Hepatocyte (in vitro differentiated cells): Measurements from ENCODE around the gene DMRTC2. TPM values are rescaled to one million over a fixed set of nuclear protein-coding genes. Genes with fewer than 3 reads are reported as not detected.

Experiments
- DNase-seq: peaks from one replicate; pipeline ENCODE4 v3.0.0-alpha.2; 2016; ENCODE audit warnings: low spot score
- H2AFZ ChIP-seq: fragments of 200-600 bp; sonication (generic); 2 replicates; pipeline ENCODE4 v1.6.0; 2016; ENCODE audit warnings: antibody characterized with exemption, mild to moderate bottlenecking
- H3K27ac ChIP-seq: fragments of 200-600 bp; sonication (generic); 2 replicates; pipeline ENCODE4 v1.5.1; 2016; ENCODE audit warnings: mild to moderate bottlenecking
- H3K27me3 ChIP-seq: fragments of 200-600 bp; sonication (generic); 2 replicates; pipeline ENCODE4 v1.6.1; 2016
- H3K36me3 ChIP-seq: fragments of 200-600 bp; sonication (generic); replicated peaks from 2 replicates; pipeline ENCODE4 v1.5.1; 2016; ENCODE audit warnings: low read depth; ENCODE audit not compliant: insufficient read depth
- H3K4me1 ChIP-seq: fragments of 200-600 bp; sonication (generic); 2 replicates; pipeline ENCODE4 v1.5.1; 2016; ENCODE audit warnings: mild to moderate bottlenecking, moderate library complexity; ENCODE audit not compliant: insufficient read depth
- H3K4me2 ChIP-seq: fragments of 200-600 bp; sonication (generic); 2 replicates; pipeline ENCODE4 v1.6.0; 2016
- H3K4me3 ChIP-seq: fragments of 200-600 bp; sonication (generic); 2 replicates; pipeline ENCODE4 v1.5.1; 2016; ENCODE audit warnings: mild to moderate bottlenecking
- H3K79me2 ChIP-seq: fragments of 200-600 bp; sonication (generic); 2 replicates; pipeline ENCODE4 v1.6.0; 2017; ENCODE audit warnings: mild to moderate bottlenecking
- H3K9me2 ChIP-seq: fragments of 200-600 bp; sonication (generic); replicated peaks from 2 replicates; pipeline ENCODE4 v1.6.0; 2017; ENCODE audit warnings: mild to moderate bottlenecking; ENCODE audit not compliant: insufficient read depth
- H3K9me3 ChIP-seq: fragments of 200-600 bp; sonication (generic); 2 replicates; pipeline ENCODE4 v1.5.1; 2016; ENCODE audit warnings: low read depth, mild to moderate bottlenecking
- H4K20me1 ChIP-seq: fragments of 200-600 bp; sonication (generic); 2 replicates; pipeline ENCODE4 v1.6.0; 2016; ENCODE audit warnings: mild to moderate bottlenecking; ENCODE audit not compliant: insufficient read depth, poor library complexity, severe bottlenecking
- EZH2 ChIP-seq: fragments of 200-600 bp; sonication (generic); IDR thresholded peaks from 2 replicates; pipeline ENCODE4 v1.6.1; 2016; ENCODE audit warnings: antibody characterized with exemption, mild to moderate bottlenecking, borderline replicate concordance
- EZH2phosphoT487 ChIP-seq: fragments of 200-600 bp; sonication (generic); IDR thresholded peaks from one replicate; pipeline ENCODE4 v1.6.1; 2018; ENCODE audit warnings: antibody characterized with exemption, mild to moderate bottlenecking, low read depth, moderate library complexity; ENCODE audit not compliant: unreplicated experiment, severe bottlenecking
- WGBS: methylation state at CpG from one replicate; pipeline ENCODE4 v1.1.6; 2016; ENCODE audit warnings: low lambda C conversion rate; ENCODE audit errors: missing lambda C conversion rate; 5-methylcytosine and 5-hydroxymethylcytosine counted together
- polyA plus RNA-seq: library from polyadenylated mRNA; unstranded; fragments of >200 nt; fragmentation: Nextera tagmentation; extraction: Ambion mirVana; gene quantifications from 2 replicates; pipeline ENCODE4 v1.2.1, GENCODE V29; 2016
- total RNA-seq: library from RNA; depleted of rRNA; stranded (reverse); fragments of >200 nt; gene quantifications from 2 replicates; pipeline ENCODE4 v1.2.3, GENCODE V29; 2014
- TF ChIP-seq, protein P1 (sequence below): fragments of 200-600 bp; sonication (generic); IDR thresholded peaks from 2 replicates; pipeline ENCODE4 v1.5.1; 2016; ENCODE audit warnings: antibody characterized with exemption, mild to moderate bottlenecking; ENCODE audit not compliant: poor library complexity

The DMRTC2 gene
- total and polyA plus RNA-seq, 2 experiments from 2014 or later = not detected

DNA sequence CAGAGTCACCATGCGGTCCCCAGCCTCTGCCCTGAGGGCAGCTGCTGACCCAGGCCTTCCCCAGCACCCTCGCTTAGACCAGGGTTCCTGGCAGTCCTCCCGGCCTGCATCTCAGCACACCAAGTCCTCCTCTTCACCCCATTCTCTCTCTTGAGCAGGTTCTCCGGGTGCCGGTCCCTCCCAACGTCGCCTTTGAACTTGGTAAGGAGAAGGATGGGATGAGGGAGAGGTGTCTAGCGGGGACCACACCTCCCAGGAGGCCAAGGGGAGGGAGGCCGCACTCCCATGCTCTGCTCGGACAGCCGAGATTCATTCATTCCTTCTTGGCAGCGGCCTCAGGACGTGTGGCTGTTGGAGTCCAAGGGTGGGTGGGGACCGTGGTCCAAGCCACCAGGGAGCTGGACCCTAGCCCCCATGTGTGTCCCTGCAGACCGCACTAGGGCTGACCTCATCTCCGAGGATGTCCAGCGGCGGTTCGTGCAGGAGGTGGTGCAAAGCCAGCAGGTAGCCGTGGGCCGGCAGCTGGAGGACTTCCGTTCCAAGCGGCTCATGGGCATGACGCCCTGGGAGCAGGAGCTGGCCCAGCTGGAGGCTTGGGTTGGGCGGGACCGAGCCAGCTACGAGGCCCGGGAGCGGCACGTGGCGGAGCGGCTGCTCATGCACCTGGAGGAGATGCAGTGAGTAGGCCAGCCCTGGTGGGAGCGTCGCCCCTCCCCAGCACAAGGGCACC, 47.5 kb downstream of the DMRTC2 start:
- Histone ChIP-seq H3K27me3 (no peaks in the 10 kb centered on the region), H4K20me1 (no peaks in the 10 kb centered on the region), H3K4me2 (no peak overlapping the region), H3K9me2 (no peaks in the 10 kb centered on the region), H3K79me2 (no peaks in the 10 kb centered on the region), H3K36me3 (no peaks in the 10 kb centered on the region), H3K27ac (no peak overlapping the region), H3K4me1 (peaks cover 3% of the 10 kb centered on the region), H3K4me3 (no peak overlapping the region), H3K9me3 (no peaks in the 10 kb centered on the region), H2AFZ (no peak overlapping the region)
- no peak for DNase-seq
- 94% methylated on average over 30 of the region's 34 CpGs for WGBS
- TF ChIP-seq EZH2phosphoT487 (no peak), EZH2 (no peak)
- TF ChIP-seq, protein P1, sequence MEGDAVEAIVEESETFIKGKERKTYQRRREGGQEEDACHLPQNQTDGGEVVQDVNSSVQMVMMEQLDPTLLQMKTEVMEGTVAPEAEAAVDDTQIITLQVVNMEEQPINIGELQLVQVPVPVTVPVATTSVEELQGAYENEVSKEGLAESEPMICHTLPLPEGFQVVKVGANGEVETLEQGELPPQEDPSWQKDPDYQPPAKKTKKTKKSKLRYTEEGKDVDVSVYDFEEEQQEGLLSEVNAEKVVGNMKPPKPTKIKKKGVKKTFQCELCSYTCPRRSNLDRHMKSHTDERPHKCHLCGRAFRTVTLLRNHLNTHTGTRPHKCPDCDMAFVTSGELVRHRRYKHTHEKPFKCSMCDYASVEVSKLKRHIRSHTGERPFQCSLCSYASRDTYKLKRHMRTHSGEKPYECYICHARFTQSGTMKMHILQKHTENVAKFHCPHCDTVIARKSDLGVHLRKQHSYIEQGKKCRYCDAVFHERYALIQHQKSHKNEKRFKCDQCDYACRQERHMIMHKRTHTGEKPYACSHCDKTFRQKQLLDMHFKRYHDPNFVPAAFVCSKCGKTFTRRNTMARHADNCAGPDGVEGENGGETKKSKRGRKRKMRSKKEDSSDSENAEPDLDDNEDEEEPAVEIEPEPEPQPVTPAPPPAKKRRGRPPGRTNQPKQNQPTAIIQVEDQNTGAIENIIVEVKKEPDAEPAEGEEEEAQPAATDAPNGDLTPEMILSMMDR = no peak

DNA sequence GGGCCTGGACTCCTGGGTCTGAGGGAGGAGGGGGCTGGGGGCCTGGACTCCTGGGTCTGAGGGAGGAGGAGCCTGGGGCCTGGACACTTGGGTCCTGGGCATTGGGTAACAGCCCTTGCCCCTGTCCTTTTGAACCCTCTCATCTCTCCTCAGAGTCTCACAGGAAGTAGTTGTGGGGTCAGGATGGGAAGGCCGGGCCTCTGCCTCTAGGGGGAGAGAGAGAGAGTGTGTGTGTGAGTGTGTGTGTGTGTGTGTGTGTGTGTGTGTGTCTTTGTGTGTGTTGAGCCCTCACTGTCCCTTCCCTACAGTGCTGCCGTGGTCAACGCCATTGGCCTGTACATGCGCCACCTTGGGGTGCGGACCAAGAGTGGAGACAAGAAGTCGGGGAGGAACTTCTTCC, 49.1 kb downstream of the DMRTC2 start:
- 83% methylated on average over 6 of the region's 6 CpGs for WGBS
- H2AFZ ChIP-seq = no peak overlapping the region
- no peaks in the 10 kb centered on the region for H3K4me1 ChIP-seq
- no peaks in the 10 kb centered on the region for H3K36me3 ChIP-seq
- H3K9me2 ChIP-seq = no peaks in the 10 kb centered on the region
- TF ChIP-seq EZH2 (no peak), EZH2phosphoT487 (no peak)
- TF ChIP-seq, protein P1 = no peak
- no peaks in the 10 kb centered on the region for H3K79me2 ChIP-seq
- no peak overlapping the region for H3K27ac ChIP-seq
- H3K9me3 ChIP-seq = no peaks in the 10 kb centered on the region
- no peak overlapping the region for H3K4me3 ChIP-seq
- no peak for DNase-seq
- H3K27me3 ChIP-seq = no peaks in the 10 kb centered on the region
- H3K4me2 ChIP-seq = no peak overlapping the region
- no peaks in the 10 kb centered on the region for H4K20me1 ChIP-seq

DNA sequence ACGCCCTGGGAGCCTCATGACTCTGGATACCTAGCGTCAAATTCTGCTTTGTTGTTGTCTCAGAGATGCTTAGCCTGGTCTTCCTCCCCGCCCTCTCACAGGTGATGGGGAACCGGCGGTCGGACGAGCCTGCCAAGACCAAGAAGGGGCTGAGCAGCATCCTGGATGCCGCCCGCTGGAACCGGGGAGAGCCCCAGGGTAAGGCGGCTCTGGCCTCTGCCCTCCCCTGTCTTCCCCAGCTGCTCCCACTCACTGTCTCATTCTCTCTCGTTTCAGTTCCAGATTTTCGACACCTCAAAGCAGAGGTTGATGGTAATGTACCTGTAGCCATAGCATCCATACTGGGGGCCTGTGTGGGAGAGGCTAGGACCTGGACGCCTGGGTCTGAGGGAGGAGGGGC, 49.5 kb downstream of the DMRTC2 start:
- Histone ChIP-seq H3K4me3 (no peak overlapping the region), H3K27me3 (no peaks in the 10 kb centered on the region), H3K4me1 (no peaks in the 10 kb centered on the region), H3K9me2 (no peaks in the 10 kb centered on the region), H3K4me2 (no peak overlapping the region), H2AFZ (no peak overlapping the region), H3K36me3 (no peaks in the 10 kb centered on the region), H4K20me1 (no peaks in the 10 kb centered on the region), H3K27ac (no peak overlapping the region), H3K79me2 (no peaks in the 10 kb centered on the region), H3K9me3 (no peaks in the 10 kb centered on the region)
- TF ChIP-seq EZH2 = no peak
- TF ChIP-seq EZH2phosphoT487 = no peak
- TF ChIP-seq, protein P1 = no peak
- no peak for DNase-seq
- WGBS = 93% methylated on average over 14 of the region's 14 CpGs
